Measurements from ENCODE around the gene ZP1. TPM values are rescaled to one million over a fixed set of nuclear protein-coding genes. Genes with fewer than 3 reads are reported as not detected.

The ZP1 gene
- total and polyA plus RNA-seq, 2 experiments from 2014 or later, result not detected

- DNase-seq (ENCODE audit: low spot score) (peak; percentile 8), ATAC-seq (no peak)
- H3K27me3 ChIP-seq (ENCODE audit: insufficient read depth), result no peaks in the 10 kb centered on the region
- no peaks in the 10 kb centered on the region for H3K9me2 ChIP-seq (ENCODE audit: insufficient read depth)
- H3F3A ChIP-seq (replicated peaks; ENCODE audit: low read depth), result peaks cover 9% of the 10 kb centered on the region; the same call in 1 of the 2 replicates
- Mint-ChIP-seq H3K27ac (no peak overlapping the region), H3K4me1 (peaks cover 26% of the 10 kb centered on the region), H3K36me3 (ENCODE audit: low read depth) (peaks cover under 1% of the 10 kb centered on the region; the same call in 1 of the 3 replicates), H3K27me3 (ENCODE audit: insufficient read depth, low read depth, poor library complexity) (peaks cover 4% of the 10 kb centered on the region), H3K9me3 (no peaks in the 10 kb centered on the region; the same call in 2 of the 3 replicates), H3K4me3 (no peak overlapping the region)
- no peaks in the 10 kb centered on the region for H3K36me3 ChIP-seq (ENCODE audit: insufficient read depth)
- no peak overlapping the region for H3K4me2 ChIP-seq
- peaks cover 12% of the 10 kb centered on the region for H3K4me1 ChIP-seq (ENCODE audit: insufficient read depth)
- TF ChIP-seq EZH2 (IDR thresholded peaks at IDR 0.05; ENCODE audit: low read depth, unreplicated experiment) (no peak), ZNF462 (CRISPR knock-in tag; IDR thresholded peaks at IDR 0.05) (no peak), ZNF114 (CRISPR knock-in tag; IDR thresholded peaks at IDR 0.05) (no peak)
- peaks cover 3% of the 10 kb centered on the region for H3K79me2 ChIP-seq (replicated peaks; ENCODE audit: insufficient read depth)
- H3K27ac ChIP-seq (ENCODE audit: low read depth), result no peak overlapping the region
- H3K4me3 ChIP-seq, result no peak overlapping the region
- no peaks in the 10 kb centered on the region for H4K20me1 ChIP-seq (replicated peaks; ENCODE audit: insufficient read depth)
- no peak overlapping the region for H2AFZ ChIP-seq
Measured at GRCh38 chr11:60910711-60911380, 43.5 kb downstream of the ZP1 start.

DNA sequence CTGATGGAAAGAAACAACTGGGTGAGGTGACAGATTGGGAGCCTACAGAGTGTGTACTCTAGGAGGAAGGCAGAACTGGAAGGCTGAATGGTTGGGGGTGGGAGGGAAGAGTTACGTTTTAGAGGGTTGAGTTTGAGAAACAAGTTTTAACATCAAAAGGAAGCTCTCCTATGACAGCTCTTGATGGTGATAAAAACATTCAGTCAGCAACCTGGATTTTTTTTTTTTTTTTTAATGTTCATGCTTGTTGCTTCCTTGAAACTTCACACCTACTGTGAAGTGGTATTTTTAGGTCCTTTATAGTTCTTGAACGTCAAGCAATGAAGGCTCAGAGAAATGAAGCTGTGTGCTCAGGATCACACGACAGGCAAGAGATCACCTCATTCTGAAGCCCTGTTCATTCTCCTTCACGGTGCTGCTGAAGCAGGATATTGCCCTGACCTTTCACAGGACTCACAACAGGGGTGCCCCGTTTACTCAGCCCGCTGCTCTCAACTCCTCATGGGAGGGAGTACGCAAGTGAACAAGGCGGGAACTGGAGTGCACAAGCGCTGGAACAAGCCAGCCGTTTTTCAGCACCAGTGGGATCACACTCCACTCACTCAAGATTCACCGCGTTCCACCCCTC, 45.0 kb downstream of the ZP1 start:
- no peak overlapping the region for H3K27ac ChIP-seq (ENCODE audit: low read depth)
- no peak overlapping the region for H3K27ac Mint-ChIP-seq
- ATAC-seq (no peak), DNase-seq (ENCODE audit: low spot score) (peak; percentile 35)
- no peaks in the 10 kb centered on the region for H3K9me2 ChIP-seq (ENCODE audit: insufficient read depth)
- H4K20me1 ChIP-seq (replicated peaks; ENCODE audit: insufficient read depth), result 0 out of 2 replicates have a peak, but pooled peaks cover 4% of the 10 kb centered on the region
- no peaks in the 10 kb centered on the region; the same call in 2 of the 3 replicates for H3K9me3 Mint-ChIP-seq
- peaks cover 20% of the 10 kb centered on the region for H3K4me1 ChIP-seq (ENCODE audit: insufficient read depth)
- 0 out of 2 replicates have a peak, but pooled peaks cover 6% of the 10 kb centered on the region for H3F3A ChIP-seq (replicated peaks; ENCODE audit: low read depth)
- peaks cover 6% of the 10 kb centered on the region for H3K79me2 ChIP-seq (replicated peaks; ENCODE audit: insufficient read depth)
- peak overlapping the region; percentile 5; the same call in 1 of the 3 replicates for H3K4me3 Mint-ChIP-seq
- H3K27me3 ChIP-seq (ENCODE audit: insufficient read depth), result no peaks in the 10 kb centered on the region
- no peak overlapping the region for H3K4me3 ChIP-seq
- H2AFZ ChIP-seq, result peak overlapping the region; percentile 92; the same call in 1 of the 2 replicates
- H3K4me1 Mint-ChIP-seq, result peaks cover 34% of the 10 kb centered on the region
- H3K27me3 Mint-ChIP-seq (ENCODE audit: insufficient read depth, low read depth, poor library complexity), result peaks cover 4% of the 10 kb centered on the region
- H3K36me3 Mint-ChIP-seq (ENCODE audit: low read depth), result peaks cover 5% of the 10 kb centered on the region; the same call in 1 of the 3 replicates
- peak overlapping the region; percentile 25; the same call in 1 of the 2 replicates for H3K4me2 ChIP-seq
- H3K36me3 ChIP-seq (ENCODE audit: insufficient read depth), result no peaks in the 10 kb centered on the region
- TF ChIP-seq CREB1 (CRISPR knock-in tag; IDR thresholded peaks at IDR 0.05; ENCODE audit: low read depth) (no peak), ZNF331 (CRISPR knock-in tag; IDR thresholded peaks at IDR 0.05; ENCODE audit: low read depth) (no peak), STAT1 (IDR thresholded peaks at IDR 0.05; ENCODE audit: unreplicated experiment) (no peak), REST (IDR thresholded peaks at IDR 0.05; ENCODE audit: unreplicated experiment) (no peak), EZH2 (IDR thresholded peaks at IDR 0.05; ENCODE audit: low read depth, unreplicated experiment) (no peak)
- TF ChIP-seq, protein P1, sequence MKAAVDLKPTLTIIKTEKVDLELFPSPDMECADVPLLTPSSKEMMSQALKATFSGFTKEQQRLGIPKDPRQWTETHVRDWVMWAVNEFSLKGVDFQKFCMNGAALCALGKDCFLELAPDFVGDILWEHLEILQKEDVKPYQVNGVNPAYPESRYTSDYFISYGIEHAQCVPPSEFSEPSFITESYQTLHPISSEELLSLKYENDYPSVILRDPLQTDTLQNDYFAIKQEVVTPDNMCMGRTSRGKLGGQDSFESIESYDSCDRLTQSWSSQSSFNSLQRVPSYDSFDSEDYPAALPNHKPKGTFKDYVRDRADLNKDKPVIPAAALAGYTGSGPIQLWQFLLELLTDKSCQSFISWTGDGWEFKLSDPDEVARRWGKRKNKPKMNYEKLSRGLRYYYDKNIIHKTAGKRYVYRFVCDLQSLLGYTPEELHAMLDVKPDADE (IDR thresholded peaks at IDR 0.05), result no peak

Data from GM23338 (cell line).